Right renal pelvis (tissue), 4 donors: ENCODE measurements around the gene OR10H1. TPM values are rescaled to one million over a fixed set of nuclear protein-coding genes. Genes with fewer than 3 reads are reported as not detected.
"Not testable (repeated sequence)": the region's sequence is repeated elsewhere in the genome, so short reads cannot be mapped to it uniquely, and the experiment has no call there.

ENCODE experiments used
- DNase-seq, 4 donors: peaks; one replicate each; pipeline ENCODE4 v3.0.0-alpha.2; 2013; ENCODE audit warnings: low read depth in 4 of 4, low spot score in 3 of 4, missing footprints in 1 of 4
- polyA plus RNA-seq, 4 donors: library from polyadenylated mRNA; unstranded; fragments of 120-200 nt; gene quantifications; one replicate each; pipeline ENCODE4 v1.2.1, GENCODE V29; 2013; ENCODE audit not compliant: insufficient read length in 4 of 4

The OR10H1 gene
- polyA plus RNA-seq, 4 donors = 0.04 to 0.06 (median 0.06) TPM; not detected in 1

DNA sequence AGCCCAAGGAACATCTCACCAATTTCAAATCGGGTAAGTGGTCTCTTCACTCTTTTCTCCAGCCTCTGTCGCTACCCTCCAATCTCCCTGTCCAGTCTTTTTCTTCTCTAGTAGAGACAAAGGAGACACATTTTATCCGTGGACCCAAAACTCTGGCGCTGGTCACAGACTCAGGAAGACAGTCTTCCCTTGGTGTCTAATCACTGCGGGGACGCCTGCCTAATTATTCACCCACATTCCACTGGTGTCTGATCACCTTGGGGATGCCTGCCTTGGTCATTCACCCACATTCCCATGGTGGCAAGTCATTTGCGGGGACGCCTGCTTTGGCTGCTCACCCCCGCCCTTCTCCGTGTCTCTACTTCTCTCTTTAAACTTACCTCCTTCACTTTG, 13.8 kb upstream of the OR10H1 start:
- DNase-seq = no peak

DNA sequence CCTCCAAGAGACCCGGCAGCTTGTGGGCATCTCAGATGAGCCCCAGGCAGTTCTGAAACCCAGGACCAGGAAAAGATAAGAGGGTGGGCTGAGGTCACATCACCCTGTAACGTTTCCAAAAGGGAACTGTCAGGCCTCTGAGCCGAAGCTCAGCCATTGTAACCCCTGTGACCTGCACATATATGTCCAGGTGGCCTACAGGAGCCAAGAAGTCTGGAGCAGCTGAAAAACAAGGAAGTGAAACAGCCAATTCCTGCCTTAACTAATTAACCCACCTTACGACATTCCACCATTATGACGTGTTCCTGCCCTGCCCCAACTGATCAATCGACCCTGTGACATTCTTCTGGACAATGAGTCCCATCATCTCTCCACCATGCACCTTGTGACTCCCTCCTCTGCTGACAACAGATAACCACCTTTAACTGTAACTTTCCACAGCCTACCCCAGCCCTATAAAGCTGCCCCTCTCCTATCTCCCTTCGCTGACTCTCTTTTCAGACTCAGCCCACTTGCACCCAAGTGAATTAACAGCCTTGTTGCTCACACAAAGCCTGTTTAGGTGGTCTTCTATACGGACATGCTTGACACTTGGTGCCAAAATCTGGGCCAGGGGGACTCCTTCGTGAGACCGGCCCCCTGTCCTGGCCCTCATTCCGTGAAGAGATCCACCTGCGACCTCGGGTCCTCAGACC, 13.3 kb upstream of the OR10H1 start:
- not testable (repeated sequence) for DNase-seq

DNA sequence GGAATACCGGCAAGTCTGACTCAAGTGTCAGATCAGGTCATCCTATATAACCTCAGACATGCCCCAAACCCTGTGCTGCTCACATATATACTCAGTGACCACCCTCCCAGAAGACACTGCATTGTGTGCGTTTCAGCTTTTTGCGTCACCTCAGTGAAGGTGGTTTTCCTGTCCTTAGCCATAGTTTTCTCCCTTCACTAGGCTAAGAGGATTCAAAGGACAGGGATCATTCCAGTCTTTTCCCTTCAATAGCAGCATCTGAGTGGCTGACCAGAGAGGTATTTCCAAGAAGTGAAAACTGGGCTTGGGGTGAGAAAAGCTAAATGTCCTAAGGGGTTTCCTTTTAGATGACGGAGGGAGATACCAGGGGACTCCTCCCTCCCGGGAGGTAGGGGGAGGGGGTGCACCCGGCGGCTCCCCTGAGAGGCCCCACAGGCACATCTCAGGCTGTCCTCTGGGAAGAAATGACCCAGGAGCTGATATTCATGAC, 12.7 kb upstream of the OR10H1 start:
- DNase-seq = no peak

DNA sequence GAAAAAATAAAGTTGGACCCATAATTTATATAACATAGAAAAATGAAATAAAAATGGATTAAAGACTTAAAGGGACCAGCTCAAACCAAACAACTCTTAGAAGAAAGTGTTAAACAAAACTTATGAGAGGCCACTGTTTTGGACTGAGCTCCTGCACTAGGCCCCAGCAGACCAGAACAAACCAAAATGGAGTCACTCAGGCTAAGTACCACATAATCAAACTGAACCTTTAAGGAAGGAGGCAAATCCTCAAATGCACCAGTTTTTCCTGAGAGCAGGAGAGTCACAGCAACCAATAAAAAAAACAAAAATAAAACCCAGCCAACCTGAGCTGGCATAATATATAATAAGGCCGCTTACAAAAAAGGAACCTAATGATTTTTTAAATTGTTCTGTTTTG, 10.3 kb upstream of the OR10H1 start:
- no peak for DNase-seq

DNA sequence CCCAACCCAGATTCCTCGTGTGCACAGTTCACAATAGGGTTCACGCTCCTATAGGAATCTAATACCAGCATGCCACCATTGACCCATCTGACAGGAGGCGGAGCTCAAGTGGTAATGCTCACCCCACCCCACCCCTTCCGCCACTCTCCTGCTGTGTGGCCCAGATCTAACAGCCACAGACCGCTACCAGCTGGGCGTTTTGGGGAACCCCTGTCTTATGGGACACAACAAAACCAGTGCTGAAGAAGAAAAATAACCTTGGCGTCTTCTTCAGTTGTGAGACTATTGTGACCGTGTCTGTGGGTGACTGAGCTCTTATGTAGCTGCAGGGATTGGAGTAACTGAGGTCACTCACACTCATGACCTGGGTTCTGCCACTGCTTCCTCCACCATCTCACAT, 5.2 kb upstream of the OR10H1 start:
- no peak for DNase-seq

DNA sequence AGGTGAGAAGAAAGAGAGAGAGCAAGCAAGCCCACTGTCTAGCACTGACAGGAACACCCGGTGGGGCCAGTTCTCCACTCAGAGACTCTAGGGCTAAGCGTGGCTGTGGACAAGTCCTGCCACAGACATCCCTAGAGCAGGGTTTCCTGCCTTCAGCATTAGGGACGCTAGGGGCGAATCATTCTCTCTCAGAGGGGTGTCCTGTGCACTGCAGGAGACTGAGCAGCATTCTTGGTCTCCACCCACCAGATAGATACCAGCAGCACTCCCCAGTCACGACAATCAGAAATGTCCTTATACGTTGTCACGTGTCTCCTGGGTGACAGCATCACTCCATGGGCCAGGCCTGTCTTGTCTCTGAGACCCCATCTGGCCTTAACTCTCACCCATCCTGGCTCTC, 1.5 kb downstream of the OR10H1 start:
- no peak for DNase-seq

DNA sequence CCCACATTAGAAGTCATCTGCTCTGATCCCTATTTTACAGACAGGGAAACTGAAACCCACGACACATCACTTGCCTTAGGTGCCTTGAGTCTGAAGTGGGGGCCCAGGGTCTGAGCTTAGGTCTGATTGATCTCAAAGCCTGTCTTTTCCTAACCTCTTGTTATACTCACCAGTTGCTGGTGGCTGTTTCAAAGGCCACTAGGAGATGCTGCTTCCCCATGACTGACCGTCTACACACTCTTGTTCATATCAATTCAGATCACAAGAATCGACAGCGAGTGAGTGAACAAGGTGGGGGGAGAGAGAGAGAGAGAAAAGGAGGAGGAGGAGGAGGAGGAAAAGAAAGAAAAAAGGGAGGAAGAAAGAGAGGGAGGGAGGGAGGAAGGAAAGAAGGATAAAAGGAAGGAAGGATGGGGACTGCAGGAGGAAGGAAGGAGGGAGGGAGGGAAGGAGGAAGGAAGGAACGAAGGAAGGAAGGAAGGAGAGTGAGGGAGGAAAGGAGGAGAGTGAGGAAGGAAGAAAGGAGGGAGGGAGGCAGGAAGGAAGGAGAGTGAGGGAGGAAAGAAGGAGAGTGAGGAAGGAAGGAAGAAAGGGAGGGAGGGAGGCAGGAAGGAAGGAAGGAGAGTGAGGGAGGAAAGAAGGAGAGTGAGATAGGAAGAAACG, 3.3 kb downstream of the OR10H1 start:
- DNase-seq = no peak

DNA sequence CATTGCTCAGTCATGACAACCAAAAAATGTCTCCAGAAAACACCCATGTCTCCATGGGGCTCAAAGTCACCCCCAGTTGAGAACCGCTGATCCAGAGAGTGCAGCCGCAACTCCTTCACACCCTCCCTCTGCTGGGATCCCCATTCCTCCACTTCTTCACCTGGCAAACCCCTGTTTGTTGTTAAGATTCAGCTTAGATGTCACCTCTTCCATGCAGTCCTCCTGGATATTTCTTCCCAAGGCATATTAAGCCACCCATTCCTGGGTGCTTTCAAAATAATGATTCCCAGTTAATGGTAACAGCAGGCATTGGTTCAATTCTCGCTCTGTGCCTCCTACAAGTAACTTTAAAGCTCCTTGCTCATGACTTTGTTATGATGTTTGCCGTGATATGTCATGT, 4.0 kb downstream of the OR10H1 start:
- no peak for DNase-seq

DNA sequence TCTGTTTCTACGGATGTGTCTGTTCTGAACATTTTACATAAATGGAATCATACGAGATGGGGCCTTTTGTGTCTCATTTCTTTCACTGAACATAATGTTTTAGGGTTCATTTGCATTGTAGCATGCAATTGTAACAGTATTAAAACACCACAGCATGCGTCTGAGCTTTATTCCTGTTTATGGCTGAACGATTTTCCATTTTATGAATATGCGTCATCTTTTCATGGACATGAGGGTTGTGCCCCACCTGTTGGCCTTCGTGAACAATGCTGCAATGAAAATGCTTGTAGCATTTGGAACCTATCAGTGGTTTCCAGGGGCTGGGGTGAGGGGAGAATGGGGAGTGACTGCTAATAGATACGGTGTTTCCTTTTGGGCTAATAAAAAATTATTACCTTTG, 5.1 kb downstream of the OR10H1 start:
- no peak for DNase-seq

DNA sequence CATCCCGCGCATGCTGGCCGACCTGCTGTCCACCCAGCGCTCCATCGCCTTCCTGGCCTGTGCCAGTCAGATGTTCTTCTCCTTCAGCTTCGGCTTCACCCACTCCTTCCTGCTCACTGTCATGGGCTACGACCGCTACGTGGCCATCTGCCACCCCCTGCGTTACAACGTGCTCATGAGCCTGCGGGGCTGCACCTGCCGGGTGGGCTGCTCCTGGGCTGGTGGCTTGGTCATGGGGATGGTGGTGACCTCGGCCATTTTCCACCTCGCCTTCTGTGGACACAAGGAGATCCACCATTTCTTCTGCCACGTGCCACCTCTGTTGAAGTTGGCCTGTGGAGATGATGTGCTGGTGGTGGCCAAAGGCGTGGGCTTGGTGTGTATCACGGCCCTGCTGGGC, 21.2 kb downstream of the OR10H1 start:
- not testable (repeated sequence) for DNase-seq

DNA sequence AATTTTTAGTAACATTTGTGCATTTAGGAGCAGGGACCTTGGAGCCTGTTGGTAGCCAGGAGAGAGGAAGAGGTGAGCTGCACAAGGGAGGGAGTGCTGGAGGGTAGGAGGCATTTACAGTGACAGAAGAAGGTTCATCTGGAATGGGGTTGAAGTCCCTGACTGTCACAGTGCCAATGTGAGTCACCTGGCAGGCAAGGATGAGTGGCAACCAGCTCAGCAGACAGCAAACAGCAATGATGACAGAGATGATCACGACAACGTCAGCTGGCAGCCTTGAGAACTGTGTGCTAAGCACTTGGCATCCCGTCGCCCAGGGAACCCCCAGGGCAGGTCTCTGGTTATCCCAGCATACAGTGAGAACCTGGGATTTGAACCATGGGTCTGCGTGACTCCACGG, 25.4 kb downstream of the OR10H1 start:
- no peak for DNase-seq

DNA sequence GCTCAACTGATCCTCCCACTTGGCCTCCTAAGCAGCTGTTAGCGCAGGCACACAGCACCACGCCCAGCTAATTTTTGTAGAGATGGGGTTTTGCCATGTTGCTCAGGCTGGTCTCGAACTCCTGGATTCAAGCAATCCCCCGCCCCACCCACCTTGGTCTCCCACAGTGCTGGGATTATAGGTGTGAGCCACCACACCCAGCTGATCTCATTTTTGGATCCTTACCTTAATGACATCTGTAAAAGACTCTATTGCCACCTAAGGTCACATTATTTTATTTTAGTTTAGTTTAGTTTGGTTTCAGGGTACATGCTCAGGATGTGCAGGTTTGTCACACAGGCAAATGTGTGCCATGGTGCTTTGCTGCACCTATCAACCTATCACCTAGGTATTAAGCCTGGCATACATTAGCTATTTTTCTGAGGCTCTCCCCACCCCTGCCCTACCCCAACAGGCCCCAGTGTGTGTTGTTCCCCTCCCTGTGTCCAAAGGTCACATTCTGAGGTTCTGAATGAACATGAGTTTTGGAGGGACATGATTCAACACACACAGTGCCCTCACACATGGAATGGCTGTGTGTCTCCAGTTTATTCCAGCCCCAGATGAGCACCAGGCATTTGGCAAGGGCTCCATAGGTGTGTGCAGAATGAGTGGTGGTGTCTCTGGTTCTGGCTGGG, 26.7 kb downstream of the OR10H1 start:
- DNase-seq = no peak

DNA sequence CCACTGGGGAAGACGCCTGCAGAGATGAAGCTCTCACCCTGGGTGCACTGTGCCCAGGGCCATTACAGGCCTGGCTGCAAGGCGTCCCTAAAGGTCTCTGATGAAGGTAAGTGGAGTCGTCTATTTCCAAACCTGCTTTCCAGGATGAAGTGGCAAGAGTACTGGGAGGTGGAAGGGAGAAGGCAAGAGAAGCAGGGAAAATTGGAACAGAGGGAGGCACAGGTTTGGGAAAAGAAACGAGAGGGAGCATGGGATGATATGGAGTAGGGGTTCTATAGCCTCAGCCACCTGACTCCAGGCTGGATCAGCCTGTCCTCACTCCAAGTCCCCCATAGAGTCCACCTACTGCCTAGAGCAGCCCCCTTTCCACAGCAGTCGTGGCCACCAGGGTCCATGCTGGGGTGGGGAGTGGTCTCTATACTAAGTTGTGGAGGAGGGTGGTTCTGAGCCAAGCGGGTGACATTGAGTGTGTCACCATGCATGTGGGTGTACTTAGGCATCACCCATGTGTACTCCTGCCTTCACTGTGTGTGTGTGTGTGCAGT, 27.8 kb downstream of the OR10H1 start, which contains the start of gene OR10H5:
TSS of gene OR10H5 (plus strand) at position 51 of the 545 bp plus-strand sequence. CDS start 6,388 bp downstream, outside the sequence.
- DNase-seq = no peak

DNA sequence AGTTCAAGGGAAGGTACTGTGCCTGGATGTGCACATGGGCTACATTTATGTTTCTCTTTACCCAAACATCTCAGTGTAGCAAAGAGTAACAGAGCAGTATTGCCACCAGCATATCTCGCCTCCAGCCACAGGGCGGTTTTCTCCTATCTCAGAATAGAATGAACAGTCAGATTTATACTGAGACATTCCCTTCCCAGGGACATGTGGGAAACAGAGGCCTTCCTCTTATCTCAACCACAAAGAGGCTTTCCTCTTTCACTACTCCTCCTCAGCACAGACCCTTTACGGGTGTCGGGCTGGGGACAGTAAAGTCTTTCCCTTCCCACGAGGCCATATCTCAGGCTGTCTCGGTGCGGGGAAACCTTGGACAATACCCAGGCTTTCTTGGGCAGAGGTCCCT, 32.6 kb downstream of the OR10H1 start:
- DNase-seq = not testable (repeated sequence)

DNA sequence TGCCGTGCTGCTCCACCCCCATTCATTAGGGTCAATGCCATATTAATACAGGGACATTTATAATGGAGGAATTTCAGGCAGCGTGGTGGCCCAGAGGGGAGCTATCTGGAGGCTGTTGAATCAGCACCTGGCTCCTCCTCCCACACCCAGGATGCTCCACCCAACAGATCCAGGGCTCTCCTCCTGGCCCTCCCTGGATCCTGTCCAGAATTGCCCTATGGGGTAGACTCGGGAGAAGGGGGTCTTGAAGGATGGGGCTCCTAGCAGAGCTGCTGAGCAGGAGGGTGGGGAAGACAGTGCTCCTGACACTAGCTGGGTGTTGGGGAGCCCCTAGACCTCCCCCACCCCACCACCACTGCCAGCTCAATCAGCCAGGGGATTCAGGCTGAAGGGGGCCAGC, 33.3 kb downstream of the OR10H1 start:
- DNase-seq = no peak

DNA sequence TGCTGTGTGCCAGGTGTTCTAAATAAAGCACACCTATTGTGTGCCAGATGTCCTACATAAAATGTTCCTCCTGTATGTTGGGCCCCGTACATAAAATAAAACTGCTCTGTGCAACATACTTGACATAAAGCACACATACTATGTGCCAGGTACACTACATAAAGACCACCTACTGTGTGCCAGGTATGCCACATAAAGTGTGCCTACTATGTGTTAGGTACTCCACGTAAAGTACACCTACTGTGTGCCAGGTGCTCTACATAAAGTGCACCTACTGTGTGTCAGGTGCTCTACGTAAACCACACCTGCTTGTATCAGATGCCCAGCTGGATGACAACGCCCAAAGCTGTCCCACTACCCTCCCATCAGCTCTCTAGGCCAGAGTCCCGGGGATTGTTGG, 33.8 kb downstream of the OR10H1 start:
- DNase-seq = no peak

DNA sequence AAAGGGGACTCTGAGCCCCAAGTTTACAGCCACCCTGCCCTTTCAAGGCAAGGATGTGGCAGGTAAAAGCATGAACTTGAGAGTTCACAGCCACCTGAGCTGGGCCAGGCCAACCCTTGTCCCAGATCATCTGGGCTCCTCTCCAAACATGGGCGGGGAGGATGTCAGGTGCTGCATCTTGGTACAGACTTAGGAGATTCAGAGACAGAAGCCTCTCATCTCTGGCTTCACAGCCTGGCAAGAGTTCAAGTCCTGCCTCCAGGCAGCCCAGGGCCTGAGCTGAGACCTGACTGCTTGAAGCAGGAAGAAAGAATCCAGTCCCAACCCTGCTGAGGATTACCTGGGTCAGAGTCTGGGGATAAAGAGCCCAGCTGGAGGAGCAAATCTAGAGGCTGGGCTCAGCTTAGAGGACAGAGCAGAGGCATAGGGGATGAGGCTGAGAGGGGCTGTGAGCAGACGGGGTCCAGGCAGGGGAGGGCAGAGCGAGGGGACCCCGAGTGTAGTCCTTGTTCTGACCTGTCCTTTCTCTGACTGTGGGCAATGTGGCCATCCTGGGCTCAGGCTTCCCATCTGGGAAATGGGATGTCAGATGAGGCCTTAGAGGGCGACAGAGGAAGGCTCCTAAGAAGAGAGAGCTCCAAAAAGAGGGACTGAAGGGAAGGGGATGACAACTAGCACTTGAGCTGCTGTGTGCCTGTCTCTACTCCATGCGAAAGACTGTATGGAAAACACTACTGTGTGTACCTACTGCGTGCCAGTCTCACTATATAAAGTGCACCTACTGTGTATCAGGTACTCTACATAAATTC, 34.6 kb downstream of the OR10H1 start:
- no peak for DNase-seq

DNA sequence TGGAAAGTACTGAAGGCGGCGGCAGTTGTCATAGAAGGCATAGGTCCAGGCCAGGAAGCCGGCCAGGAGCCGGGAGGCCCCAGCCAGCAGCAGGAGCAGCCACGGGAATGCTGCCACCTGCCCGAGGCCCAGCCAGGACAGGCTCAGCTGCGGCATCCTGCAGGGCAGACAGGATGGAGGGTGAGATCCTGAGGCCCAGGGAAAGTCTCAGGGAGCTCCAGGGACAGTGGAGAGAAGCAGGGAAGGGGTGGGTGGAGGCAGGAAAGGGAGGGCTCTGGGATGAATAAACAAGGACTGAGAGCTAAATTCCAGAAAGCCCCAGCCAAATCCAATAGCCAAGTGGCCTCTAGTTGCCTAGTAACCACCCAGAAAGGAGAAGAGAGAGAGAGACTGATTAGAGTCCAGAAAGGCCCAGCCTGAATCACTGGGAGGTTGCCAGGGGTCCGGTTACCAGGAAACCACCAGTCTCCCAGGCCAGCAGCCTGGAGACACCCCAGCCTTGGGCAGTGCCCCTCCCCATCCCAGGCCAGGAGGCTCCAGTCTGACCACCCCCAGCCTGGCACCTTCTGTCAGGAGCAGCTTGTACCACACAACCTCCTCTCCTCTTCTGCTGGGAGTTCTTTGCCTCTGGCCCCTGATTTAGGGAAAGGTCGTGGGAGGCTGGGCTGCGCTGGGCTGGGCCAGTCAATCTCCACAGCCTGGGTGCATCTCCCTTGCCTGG, 35.5 kb downstream of the OR10H1 start:
- DNase-seq = no peak

DNA sequence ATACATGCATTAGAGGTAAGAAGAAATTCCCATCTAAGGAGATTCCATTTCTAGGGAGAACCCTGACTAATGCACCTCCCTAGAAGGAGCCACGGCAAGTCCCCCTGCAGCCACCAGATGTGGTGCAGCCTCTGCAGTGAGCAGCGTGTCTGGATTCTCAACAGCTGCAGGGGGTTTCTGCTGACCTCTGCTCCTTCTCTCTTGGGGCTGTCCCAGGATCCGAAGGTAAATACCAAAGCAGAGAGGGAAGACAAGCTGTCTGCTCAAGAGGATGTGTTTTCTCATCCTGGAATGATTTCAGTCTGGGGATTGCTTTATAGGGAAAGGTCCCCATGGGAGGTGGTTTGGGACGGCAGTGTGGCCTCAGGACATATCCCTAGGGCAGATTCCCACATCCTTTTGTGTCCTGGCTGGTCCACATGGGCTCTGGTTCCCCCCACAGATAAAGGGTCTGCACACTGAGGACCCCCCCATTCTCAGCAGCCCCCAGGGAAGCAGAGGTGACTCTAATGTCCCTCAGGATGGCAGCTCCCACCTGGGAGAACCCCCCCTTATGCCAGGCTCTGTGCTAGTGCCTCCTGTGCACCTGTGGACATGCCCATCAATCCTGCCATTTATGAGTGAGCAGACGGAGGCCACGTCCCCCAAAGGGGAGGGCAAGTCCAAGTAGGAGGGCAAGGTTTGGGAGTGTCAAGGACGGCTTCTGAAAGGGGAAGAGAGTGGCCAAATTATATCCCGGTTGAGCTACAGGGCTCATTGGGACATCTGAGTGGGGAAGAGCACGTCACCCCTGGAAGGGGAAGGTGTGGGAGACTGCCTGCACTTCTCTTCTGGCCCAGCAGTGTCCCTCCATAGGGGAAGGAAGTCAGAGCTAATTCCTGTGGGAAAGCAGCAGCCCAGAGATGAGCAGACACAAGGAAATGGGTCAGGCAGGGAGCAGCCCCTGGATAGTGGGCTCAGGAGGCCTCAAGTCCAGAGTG, 38.2 kb downstream of the OR10H1 start:
- DNase-seq = no peak
